GM04503 (cell line): ENCODE data around the gene RABEP1.

ENCODE experiments used
- DNase-seq: peaks from one replicate; pipeline ENCODE4 v3.0.0-alpha.2; 2012; ENCODE audit warnings: low read depth

RABEP1 gene

DNA sequence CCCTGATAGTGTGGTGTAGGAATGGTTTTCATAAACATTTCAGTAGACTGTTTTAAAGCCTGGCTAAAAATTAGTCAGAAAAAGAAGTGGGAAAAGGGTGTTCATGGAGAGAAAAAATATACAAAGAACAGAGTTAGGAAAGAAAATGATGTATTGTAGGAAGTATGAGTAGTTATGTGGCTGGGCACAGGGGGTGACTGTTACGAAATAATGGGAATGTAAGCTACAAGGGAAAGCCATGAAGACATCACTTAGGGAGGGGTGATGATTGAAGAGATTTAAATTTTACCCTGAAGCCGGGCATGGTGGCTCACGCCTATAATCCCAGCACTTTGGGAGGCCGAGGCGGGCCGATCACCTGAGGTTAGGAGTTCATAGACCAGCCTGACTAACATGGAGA is 82.1 kb downstream of the RABEP1 start:
- DNase-seq: no peak

DNA sequence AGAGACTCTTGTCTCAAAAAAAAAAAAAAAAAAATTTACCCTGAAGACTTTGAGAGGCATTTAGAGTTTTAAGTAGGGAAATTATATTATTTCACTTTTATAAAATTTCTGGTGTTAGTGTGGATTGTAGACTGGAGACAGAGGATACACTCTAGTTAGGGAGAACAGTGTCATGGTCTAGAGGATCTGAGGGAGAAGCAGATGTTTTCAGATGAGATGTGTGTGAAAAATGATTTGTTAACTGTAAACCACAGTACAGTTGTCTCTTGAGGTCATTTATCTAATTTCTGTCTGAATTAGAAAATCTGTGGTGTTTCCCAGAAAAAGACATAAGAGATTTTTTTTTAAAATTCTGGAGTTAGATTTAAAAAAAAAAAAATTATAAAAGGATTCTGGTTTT is 82.6 kb downstream of the RABEP1 start:
- DNase-seq: no peak

DNA sequence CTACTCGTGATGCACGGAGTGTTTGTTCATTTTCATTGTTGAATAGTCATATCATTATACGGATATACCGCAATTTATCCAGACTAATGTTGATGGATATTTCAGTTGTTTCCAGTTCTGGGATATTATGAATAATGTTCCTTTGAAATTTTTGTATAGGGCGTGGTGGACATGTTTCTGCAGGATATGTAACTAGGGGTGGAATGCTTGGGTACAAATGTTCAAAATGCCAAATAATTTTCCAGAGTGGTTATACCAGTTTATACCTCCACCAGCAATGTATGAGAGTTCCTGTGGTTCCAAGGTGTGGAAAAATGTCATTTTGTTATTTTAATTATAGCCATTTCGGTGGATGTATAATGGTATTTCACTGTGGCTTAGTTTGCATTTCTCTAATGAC is 83.7 kb downstream of the RABEP1 start:
- DNase-seq: no peak

GRCh38 chr17:5370411-5370810 is 88.3 kb downstream of the RABEP1 start:
- DNase-seq: no peak

GRCh38 chr17:5373112-5373511 is 91.0 kb downstream of the RABEP1 start:
- no peak for DNase-seq

DNA sequence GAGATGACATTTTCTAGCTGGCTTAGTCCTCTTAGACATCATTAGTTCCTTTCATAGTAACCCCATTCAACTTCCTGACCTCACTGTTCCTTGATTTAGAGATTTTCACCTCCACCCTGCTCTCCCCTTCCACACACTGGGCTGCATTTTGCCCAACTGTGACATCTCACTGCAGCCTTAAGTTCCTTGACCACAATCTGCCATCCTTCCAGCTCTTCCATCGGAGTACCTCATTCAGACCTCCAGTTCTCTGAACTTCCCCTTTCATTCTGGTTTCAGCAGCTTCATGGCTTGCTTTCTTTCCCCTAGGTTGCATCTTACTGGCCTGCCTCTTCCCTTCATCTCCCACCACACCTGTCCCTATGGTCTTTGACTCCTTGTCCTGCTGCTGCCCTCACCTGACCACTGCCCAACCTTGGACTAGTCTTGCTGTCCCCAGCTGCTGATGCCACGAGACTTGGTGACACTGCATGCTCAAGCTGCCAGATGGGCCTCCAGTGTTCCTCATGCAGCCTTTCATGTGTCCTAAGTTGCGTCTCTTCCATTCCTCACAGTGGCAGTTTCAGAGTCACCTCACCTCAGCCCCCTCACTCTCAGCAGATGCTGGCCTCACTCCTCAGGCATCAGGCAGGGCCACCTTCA is 96.6 kb downstream of the RABEP1 start:
- no peak for DNase-seq

DNA sequence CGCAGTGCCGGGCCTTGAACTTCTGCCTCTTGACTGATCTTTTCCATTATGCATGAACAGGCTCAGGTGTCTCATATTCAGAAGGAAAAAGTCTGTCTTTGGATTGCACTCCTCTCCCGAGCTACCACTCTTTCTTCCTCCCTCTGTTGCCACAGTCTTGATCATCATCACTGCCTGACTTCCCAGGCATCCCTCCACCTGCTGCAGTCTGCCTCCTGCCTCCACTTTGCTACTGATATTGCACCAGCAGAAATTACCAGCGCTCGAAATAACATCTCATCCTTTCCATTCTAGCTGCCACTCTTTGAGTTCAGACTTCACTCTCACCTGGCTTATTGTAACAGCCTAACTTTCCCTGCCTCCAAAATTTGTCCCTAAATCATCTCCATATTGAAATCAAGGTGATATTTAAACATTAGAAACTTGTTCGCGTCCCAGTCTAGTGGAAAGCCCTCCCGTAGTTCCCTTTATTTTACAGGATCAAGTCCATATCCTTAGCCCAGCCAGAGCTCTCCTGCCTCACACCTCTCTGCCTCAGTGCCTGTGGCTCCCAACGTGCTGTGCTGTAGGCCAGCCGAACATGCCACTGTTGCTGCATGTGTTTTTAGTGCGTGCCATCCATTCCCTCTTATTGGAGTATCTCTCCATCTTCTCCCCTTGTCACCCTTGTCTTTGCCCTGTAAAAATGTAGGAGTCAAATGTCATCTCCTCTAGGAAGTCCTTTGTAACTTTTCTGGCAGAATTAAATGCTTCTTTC is 97.4 kb downstream of the RABEP1 start:
- no peak for DNase-seq

GRCh38 chr17:5380491-5381135 is 98.5 kb downstream of the RABEP1 start:
- peak; percentile 0 for DNase-seq

GRCh38 chr17:5381542-5381941 is 99.5 kb downstream of the RABEP1 start:
- DNase-seq: peak; percentile 7

GRCh38 chr17:5391678-5392077 is 109.6 kb downstream of the RABEP1 start:
- no peak for DNase-seq

- no peak for DNase-seq
Measured at GRCh38 chr17:5396612-5397011, 114.5 kb downstream of the RABEP1 start.

DNA sequence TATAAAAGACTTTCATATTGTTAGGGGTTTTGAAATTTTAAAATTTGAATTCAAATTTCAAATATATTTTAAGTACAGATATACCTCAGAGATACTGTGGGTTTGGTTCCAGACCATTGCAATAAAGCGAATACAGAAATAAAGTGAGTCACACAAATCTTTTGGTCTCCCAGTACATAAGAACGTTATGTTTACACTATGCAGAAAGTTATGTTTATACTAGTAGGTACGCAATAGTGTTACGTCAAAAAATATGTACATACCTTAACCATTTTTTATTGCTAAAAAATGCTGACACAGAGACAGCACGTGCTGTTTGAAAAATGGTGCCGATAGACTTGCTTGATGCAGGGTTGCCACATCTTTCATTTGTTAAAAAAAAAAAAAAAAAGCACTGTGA is 117.7 kb downstream of the RABEP1 start:
- no peak for DNase-seq

DNA sequence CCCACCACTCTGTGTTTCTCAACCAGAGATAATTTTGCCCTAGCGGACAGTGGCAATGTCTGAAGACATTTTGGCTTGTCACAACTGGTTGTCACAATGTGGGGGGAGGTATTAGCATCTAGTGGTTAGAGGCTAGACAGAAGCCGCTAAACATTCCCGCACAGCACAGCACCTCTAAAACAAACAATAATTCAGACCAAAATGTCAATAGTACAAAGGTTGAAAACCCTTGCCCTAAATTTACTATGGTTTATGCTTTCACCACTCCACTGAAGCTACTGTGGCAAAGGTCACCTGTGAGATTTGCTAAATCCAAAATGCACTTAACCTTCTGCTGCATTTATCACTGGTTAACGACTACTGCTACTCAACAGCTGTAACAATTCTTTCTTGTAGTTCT is 123.3 kb downstream of the RABEP1 start:
- DNase-seq: no peak

DNA sequence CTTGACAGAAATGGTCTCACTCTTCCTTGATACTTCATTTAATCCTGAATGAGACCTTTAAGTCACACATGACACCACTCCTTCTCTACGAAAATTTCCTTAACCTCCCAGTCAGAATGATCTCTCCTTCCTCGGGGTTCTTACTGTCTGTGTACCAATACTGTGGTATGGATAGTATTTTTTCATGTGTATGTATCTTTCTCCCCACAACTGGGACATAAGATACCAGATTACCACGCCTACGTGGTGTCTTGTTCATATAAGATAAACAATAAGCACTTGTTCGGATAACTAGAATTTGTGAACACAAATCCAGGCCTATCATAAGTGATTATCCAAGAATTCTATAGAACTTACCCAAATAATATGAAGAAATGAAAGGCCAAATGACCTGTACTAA is 126.1 kb downstream of the RABEP1 start:
- no peak for DNase-seq

- DNase-seq: no peak
Measured at GRCh38 chr17:5410594-5411272, 128.6 kb downstream of the RABEP1 start.

DNA sequence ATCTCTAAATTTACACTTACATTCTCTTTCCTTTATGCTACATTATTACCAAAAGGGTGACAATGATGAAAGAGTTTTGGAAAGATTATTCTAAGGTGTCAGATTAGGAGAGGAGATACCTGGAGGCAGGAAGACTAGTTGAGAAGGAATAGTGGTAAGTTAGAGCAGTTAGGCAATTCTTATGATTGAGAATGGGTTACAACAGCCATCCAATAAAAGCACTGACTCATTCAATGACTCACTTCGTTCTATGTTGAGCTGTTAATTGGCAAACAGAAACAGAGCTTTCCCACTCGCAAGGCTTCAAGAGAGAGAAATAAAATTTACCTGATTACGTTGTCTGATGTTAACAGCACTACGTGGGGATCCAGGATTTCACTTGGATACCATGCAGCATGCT is 131.6 kb downstream of the RABEP1 start:
- DNase-seq: peak; percentile 83

DNA sequence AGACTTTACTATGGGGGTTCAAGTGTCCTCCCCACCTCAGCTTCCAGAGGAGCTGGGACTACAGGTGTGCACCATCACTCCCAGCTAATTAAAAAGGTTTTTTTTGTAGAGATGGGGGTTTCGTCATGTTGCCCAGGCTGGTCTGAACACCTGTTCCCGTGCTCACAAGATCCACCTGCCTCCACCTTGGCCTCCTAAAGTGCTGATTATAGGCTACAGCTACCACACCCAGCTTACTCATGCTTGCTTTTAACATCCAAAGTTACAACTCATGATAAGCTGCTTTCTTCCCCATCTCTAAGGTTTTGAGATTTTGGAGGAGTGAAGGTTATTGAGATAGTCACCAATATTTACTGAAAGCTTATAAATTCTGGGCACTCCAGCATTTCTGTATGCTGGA is 134.8 kb downstream of the RABEP1 start:
- DNase-seq: no peak

DNA sequence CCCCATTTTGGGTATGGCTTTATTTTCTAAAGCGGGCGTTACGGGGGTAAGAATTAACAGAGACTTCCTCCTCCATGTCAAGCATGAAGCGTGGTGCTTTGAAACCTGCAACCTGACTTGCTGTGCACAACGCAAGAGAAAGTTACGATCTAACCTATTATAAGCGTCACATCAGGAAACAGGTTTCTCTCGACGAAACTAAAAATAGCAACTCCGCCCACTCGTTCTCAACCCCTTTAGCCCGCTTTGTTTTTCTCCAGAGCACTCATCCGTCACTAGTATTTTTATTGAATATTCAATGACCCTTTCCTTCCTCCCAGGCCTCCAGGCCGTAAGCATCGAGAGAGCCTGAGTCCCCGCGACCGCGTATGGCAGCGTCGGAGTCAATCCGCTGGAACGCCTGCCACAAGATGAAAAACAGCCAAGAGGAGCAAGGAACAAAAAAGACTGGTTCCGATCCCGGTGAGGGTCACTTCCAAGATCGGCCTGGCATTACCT is 136.8 kb downstream of the RABEP1 start:
- no peak for DNase-seq

DNA sequence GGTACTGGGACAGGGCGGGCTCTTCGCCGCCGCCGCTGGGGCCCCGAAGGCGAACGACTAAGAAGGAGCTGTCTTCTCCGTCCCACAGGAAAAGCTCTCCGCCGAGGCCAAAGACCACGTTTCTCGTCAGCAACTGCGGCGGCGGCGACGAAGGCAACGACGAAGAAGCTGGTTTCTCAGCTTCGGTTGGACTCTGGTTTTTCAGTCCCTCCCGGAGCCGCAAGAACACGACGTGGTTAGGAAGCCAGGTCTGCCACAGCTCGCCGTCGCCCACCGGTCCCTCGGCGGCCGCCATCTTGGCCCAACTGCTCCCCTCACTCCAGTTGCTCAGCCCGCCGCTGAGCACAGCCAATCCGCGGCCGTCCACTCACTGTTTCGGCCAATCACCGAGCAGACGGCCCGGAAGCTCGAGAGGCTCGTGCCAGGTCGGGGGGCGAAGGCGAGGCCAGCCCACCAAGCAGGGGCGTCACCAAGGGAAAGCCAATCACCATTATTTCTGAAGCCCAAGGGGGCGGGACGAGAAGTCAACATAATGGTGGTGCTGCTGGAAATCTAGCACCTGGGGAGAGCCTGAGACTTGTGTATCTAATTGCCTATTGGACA is 137.4 kb downstream of the RABEP1 start, which contains the start of gene NUP88:
Gene NUP88 (minus strand): TSS at position 307 of the 603 bp plus-strand sequence. CDS start 12 bp downstream, at position 295.
- DNase-seq: peak; percentile 84

- peak; percentile 48 for DNase-seq
Measured at GRCh38 chr17:5419959-5420653, 138.0 kb downstream of the RABEP1 start, which contains the start of gene RPAIN. TSS of gene RPAIN (plus strand) at chr17:5420182. CDS start at chr17:5420211, 29 bp downstream.

- peak; percentile 46 for DNase-seq
Measured at GRCh38 chr17:5422505-5422904, 140.4 kb downstream of the RABEP1 start.
